Measurements from ENCODE around the gene RNF26. TPM values are rescaled to one million over a fixed set of nuclear protein-coding genes. Genes with fewer than 3 reads are reported as not detected.
A peak's percentile ranks its signal among the peaks of the same experiment; 100 is the strongest.

The RNF26 gene
- total RNA-seq, 1 donor from 2014 or later: 45.6 TPM

- peaks cover 46% of the 10 kb centered on the region for H3K27me3 Mint-ChIP-seq
- H3K4me3 Mint-ChIP-seq: peak overlapping the region; percentile 73
- H3K9me3 Mint-ChIP-seq: no peaks in the 10 kb centered on the region
Observed at GRCh38 chr11:119341222-119342022, 7.1 kb downstream of the RNF26 start.

GRCh38 chr11:119342023-119342300, 7.6 kb downstream of the RNF26 start:
- Mint-ChIP-seq H3K9me3 (no peaks in the 10 kb centered on the region), H3K27me3 (peaks cover 51% of the 10 kb centered on the region), H3K4me1 (ENCODE audit: unreplicated experiment) (peaks cover 21% of the 10 kb centered on the region), H3K27ac (no peak overlapping the region), H3K4me3 (no peak overlapping the region), H3K36me3 (no peaks in the 10 kb centered on the region)
- DNase-seq (ENCODE audit: extremely low spot score, unreplicated experiment): no peak
- no peak for TF ChIP-seq CTCF (conservative IDR thresholded peaks at IDR 0.05)

More at GRCh38 chr11:119341222-119342022, 7.1 kb downstream of the RNF26 start:
- no peak for TF ChIP-seq CTCF (conservative IDR thresholded peaks at IDR 0.05)
- no peak for DNase-seq (ENCODE audit: extremely low spot score, unreplicated experiment)
- Mint-ChIP-seq H3K27ac (no peak overlapping the region), H3K36me3 (no peaks in the 10 kb centered on the region), H3K4me1 (ENCODE audit: unreplicated experiment) (peaks cover 22% of the 10 kb centered on the region)

- Mint-ChIP-seq H3K9me3 (no peaks in the 10 kb centered on the region), H3K4me3 (no peak overlapping the region), H3K27ac (no peak overlapping the region), H3K36me3 (no peaks in the 10 kb centered on the region), H3K27me3 (peaks cover 57% of the 10 kb centered on the region), H3K4me1 (ENCODE audit: unreplicated experiment) (peaks cover 16% of the 10 kb centered on the region)
- no peak for DNase-seq (ENCODE audit: extremely low spot score, unreplicated experiment)
- TF ChIP-seq CTCF (conservative IDR thresholded peaks at IDR 0.05): no peak
Observed at GRCh38 chr11:119342362-119343130, 8.2 kb downstream of the RNF26 start.

- H3K27ac Mint-ChIP-seq: no peak overlapping the region
- no peaks in the 10 kb centered on the region for H3K36me3 Mint-ChIP-seq
- no peak overlapping the region for H3K4me3 Mint-ChIP-seq
- DNase-seq (ENCODE audit: extremely low spot score, unreplicated experiment): no peak
- H3K9me3 Mint-ChIP-seq: no peaks in the 10 kb centered on the region
- H3K4me1 Mint-ChIP-seq (ENCODE audit: unreplicated experiment): peaks cover 6% of the 10 kb centered on the region
- no peak for TF ChIP-seq CTCF (conservative IDR thresholded peaks at IDR 0.05)
- H3K27me3 Mint-ChIP-seq: peaks cover 62% of the 10 kb centered on the region
Observed at GRCh38 chr11:119343726-119344125, 9.4 kb downstream of the RNF26 start.

GRCh38 chr11:119344291-119345010, 10.1 kb downstream of the RNF26 start:
- H3K27ac Mint-ChIP-seq: no peak overlapping the region
- DNase-seq (ENCODE audit: extremely low spot score, unreplicated experiment): no peak
- H3K4me3 Mint-ChIP-seq: no peak overlapping the region
- H3K27me3 Mint-ChIP-seq: peaks cover 58% of the 10 kb centered on the region
- no peaks in the 10 kb centered on the region for H3K9me3 Mint-ChIP-seq
- TF ChIP-seq CTCF (conservative IDR thresholded peaks at IDR 0.05): no peak
- no peaks in the 10 kb centered on the region for H3K36me3 Mint-ChIP-seq
- H3K4me1 Mint-ChIP-seq (ENCODE audit: unreplicated experiment): peaks cover 6% of the 10 kb centered on the region
